Activated CD4-positive, CD25-positive, alpha-beta regulatory T cell treated with anti-CD3 and anti-CD28 coated beads, Interleukin-2, amount 50 U/mL, for 16 hours (primary cell): Measurements from ENCODE around the gene JDP2.
"Not testable (repeated sequence)": the region's sequence is repeated elsewhere in the genome, so short reads cannot be mapped to it uniquely, and the experiment has no call there.

Experiments
- DNase-seq: peaks from one replicate; pipeline ENCODE4 v3.0.0-alpha.2; 2020; ENCODE audit warnings: low read depth, low spot score

JDP2 gene

GRCh38 chr14:75427482-75428229 is at the start of gene JDP2:
Gene JDP2, plus strand, starts transcription at chr14:75428022. Its CDS starts 9,899 bp downstream, at chr14:75437921.
- DNase-seq = no peak

- DNase-seq = no peak
These were observed 48.4 kb upstream of the JDP2 start for GRCh38 chr14:75379246-75379929.

GRCh38 chr14:75379930-75380270 is 47.9 kb upstream of the JDP2 start:
- DNase-seq = no peak

GRCh38 chr14:75380656-75381055 is 47.2 kb upstream of the JDP2 start:
- no peak for DNase-seq

GRCh38 chr14:75381642-75382041 is 46.2 kb upstream of the JDP2 start:
- no peak for DNase-seq

- not testable (repeated sequence) for DNase-seq
These were observed 44.6 kb upstream of the JDP2 start for GRCh38 chr14:75383219-75383618.

GRCh38 chr14:75383721-75384120 is 44.1 kb upstream of the JDP2 start:
- no peak for DNase-seq

- no peak for DNase-seq
These were observed 38.1 kb upstream of the JDP2 start for GRCh38 chr14:75389679-75390078.

GRCh38 chr14:75390183-75390582 is 37.6 kb upstream of the JDP2 start:
- no peak for DNase-seq

GRCh38 chr14:75391953-75392352 is 35.9 kb upstream of the JDP2 start:
- DNase-seq = no peak

- DNase-seq = no peak
These were observed 34.9 kb upstream of the JDP2 start for GRCh38 chr14:75392686-75393641.

- no peak for DNase-seq
These were observed 34.0 kb upstream of the JDP2 start for GRCh38 chr14:75393794-75394193.

GRCh38 chr14:75395862-75396261 is 32.0 kb upstream of the JDP2 start:
- DNase-seq = no peak

- DNase-seq = no peak
These were observed 28.5 kb upstream of the JDP2 start for GRCh38 chr14:75399321-75399720.

- DNase-seq = no peak
These were observed 27.7 kb upstream of the JDP2 start for GRCh38 chr14:75399843-75400775.

- DNase-seq = no peak
These were observed 26.5 kb upstream of the JDP2 start for GRCh38 chr14:75401361-75401760.

- no peak for DNase-seq
These were observed 24.9 kb upstream of the JDP2 start for GRCh38 chr14:75402867-75403413.

GRCh38 chr14:75404847-75405246 is 23.0 kb upstream of the JDP2 start:
- no peak for DNase-seq

GRCh38 chr14:75406102-75406501 is 21.7 kb upstream of the JDP2 start:
- DNase-seq = no peak

- no peak for DNase-seq
These were observed 21.0 kb upstream of the JDP2 start for GRCh38 chr14:75406856-75407255.
